K562 (cell line): ENCODE results near the gene USP8.

Experiments
- DPF2 ChIP-seq: fragments of 450-650 bp; IDR thresholded peaks from 2 replicates; pipeline ENCODE4 v1.6.1; 2016
- EP300 ChIP-seq: IDR thresholded peaks from 2 replicates; pipeline ENCODE4 v1.6.1; 2012; ENCODE audit warnings: low read length, improper control_type of control experiment
- HIVEP1 ChIP-seq: fragments of 250-450 bp; sonication (Bioruptor Pico); IDR thresholded peaks from 2 replicates; pipeline ENCODE4 v1.4.0; 2020; ENCODE audit warnings: mild to moderate bottlenecking
- JUND ChIP-seq, 2 experiments: IDR thresholded peaks; 2 replicates in 1 of 2; 3 replicates in 1 of 2; pipeline ENCODE4 v1.6.1; 2011; ENCODE audit warnings: borderline replicate concordance in 2 of 2, low read depth in 2 of 2, low read length in 2 of 2, improper control_type of control experiment in 1 of 2, missing biosample characterization in 1 of 2, missing genetic modification characterization in 1 of 2, missing genetic modification reagents in 1 of 2
- PCBP2 ChIP-seq: fragments of 200-400 bp; formaldehyde crosslinking; IDR thresholded peaks from 2 replicates; pipeline ENCODE4 v1.6.1; 2018; ENCODE audit warnings: low read length, low read depth, mild to moderate bottlenecking, moderate library complexity; ENCODE audit not compliant: poor library complexity, severe bottlenecking
- PHF8 ChIP-seq: fragments of 200-600 bp; sonication (generic); IDR thresholded peaks from 2 replicates; pipeline ENCODE4 v1.6.1; 2012; ENCODE audit warnings: mixed run types, mild to moderate bottlenecking, inconsistent platforms, low read length, moderate library complexity, borderline replicate concordance
- RCOR1 ChIP-seq, 2 experiments: IDR thresholded peaks; 2 replicates each; pipeline ENCODE4 v1.6.1; 2012; ENCODE audit warnings: low read depth in 2 of 2, low read length in 2 of 2, borderline replicate concordance in 1 of 2, improper control_type of control experiment in 1 of 2
- TCF7L2 ChIP-seq: fragments of 150-350 bp; IDR thresholded peaks from 2 replicates; pipeline ENCODE4 v1.6.1; 2016; ENCODE audit warnings: low read depth, mild to moderate bottlenecking, low read length, moderate library complexity
- ZNF696 ChIP-seq: fragments of 250-450 bp; sonication (Bioruptor Pico); conservative IDR thresholded peaks from 2 replicates; pipeline ENCODE4 v1.4.0; 2020; ENCODE audit warnings: mild to moderate bottlenecking, moderate library complexity
- TF ChIP-seq, protein P1 (sequence below): IDR thresholded peaks from 3 replicates; pipeline ENCODE4 v1.6.1; 2011; ENCODE audit warnings: borderline replicate concordance, mild to moderate bottlenecking; ENCODE audit not compliant: insufficient read length, insufficient read depth
- TF ChIP-seq, protein P2 (sequence below): sonication (generic); formaldehyde crosslinking; IDR thresholded peaks from 2 replicates; pipeline ENCODE4 v1.8.1; 2022; ENCODE audit warnings: missing genetic modification reagents
- TF ChIP-seq, protein P3 (sequence below): sonication (generic); formaldehyde crosslinking; IDR thresholded peaks from 2 replicates; pipeline ENCODE4 v1.8.0; 2022; ENCODE audit warnings: missing genetic modification reagents, mild to moderate bottlenecking, borderline replicate concordance

DNA sequence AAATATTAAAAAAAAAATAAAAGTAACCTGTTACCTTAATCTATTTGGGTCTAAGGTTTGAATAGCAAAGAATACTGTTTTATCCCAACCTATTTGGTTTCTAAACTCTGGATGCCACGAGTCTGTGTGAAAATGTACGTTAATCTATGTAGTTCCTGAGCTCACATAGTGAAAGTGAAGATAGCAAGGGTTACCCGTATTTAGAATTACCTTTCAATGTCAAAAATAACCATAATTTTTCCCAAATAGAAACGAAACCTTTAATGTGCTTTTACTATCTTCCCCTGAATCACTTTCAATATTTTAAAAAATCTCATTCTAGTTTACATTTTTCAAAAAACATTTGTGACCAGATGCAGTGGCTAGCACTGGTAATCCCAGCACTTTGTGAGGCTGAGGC is 128.0 kb downstream of the USP8 start:
- TF ChIP-seq TCF7L2, result no peak
- no peak for TF ChIP-seq ZNF696 (CRISPR knock-in tag)
- TF ChIP-seq JUND (IDR thresholded peaks at IDR 0.05; ENCODE audit: borderline replicate concordance, low read depth, low read length), result no peak
- TF ChIP-seq JUND (tag; IDR thresholded peaks at IDR 0.05; ENCODE audit: borderline replicate concordance, low read depth, low read length), result no peak
- TF ChIP-seq, protein P1, sequence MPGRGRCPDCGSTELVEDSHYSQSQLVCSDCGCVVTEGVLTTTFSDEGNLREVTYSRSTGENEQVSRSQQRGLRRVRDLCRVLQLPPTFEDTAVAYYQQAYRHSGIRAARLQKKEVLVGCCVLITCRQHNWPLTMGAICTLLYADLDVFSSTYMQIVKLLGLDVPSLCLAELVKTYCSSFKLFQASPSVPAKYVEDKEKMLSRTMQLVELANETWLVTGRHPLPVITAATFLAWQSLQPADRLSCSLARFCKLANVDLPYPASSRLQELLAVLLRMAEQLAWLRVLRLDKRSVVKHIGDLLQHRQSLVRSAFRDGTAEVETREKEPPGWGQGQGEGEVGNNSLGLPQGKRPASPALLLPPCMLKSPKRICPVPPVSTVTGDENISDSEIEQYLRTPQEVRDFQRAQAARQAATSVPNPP, result no peak
- TF ChIP-seq PHF8, result no peak
- no peak for TF ChIP-seq DPF2
- no peak for TF ChIP-seq EP300
- TF ChIP-seq PCBP2, result no peak
- TF ChIP-seq HIVEP1, result no peak
- TF ChIP-seq, protein P2, sequence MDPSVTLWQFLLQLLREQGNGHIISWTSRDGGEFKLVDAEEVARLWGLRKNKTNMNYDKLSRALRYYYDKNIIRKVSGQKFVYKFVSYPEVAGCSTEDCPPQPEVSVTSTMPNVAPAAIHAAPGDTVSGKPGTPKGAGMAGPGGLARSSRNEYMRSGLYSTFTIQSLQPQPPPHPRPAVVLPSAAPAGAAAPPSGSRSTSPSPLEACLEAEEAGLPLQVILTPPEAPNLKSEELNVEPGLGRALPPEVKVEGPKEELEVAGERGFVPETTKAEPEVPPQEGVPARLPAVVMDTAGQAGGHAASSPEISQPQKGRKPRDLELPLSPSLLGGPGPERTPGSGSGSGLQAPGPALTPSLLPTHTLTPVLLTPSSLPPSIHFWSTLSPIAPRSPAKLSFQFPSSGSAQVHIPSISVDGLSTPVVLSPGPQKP (CRISPR knock-in tag), result no peak
- TF ChIP-seq, protein P3, sequence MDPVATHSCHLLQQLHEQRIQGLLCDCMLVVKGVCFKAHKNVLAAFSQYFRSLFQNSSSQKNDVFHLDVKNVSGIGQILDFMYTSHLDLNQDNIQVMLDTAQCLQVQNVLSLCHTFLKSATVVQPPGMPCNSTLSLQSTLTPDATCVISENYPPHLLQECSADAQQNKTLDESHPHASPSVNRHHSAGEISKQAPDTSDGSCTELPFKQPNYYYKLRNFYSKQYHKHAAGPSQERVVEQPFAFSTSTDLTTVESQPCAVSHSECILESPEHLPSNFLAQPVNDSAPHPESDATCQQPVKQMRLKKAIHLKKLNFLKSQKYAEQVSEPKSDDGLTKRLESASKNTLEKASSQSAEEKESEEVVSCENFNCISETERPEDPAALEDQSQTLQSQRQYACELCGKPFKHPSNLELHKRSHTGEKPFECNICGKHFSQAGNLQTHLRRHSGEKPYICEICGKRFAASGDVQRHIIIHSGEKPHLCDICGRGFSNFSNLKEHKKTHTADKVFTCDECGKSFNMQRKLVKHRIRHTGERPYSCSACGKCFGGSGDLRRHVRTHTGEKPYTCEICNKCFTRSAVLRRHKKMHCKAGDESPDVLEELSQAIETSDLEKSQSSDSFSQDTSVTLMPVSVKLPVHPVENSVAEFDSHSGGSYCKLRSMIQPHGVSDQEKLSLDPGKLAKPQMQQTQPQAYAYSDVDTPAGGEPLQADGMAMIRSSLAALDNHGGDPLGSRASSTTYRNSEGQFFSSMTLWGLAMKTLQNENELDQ, result no peak
- TF ChIP-seq RCOR1 (IDR thresholded peaks at IDR 0.05; ENCODE audit: borderline replicate concordance in 1 of 2, low read depth in 2 of 2, low read length in 2 of 2), result no peak
